CD4-positive, alpha-beta T cell treated with Interleukin-15 for 4 hours (primary cell): Measurements from ENCODE around the gene NAA35.
"Not testable (repeated sequence)": the region's sequence is repeated elsewhere in the genome, so short reads cannot be mapped to it uniquely, and the experiment has no call there.

ENCODE experiments used
- DNase-seq: peaks from one replicate; pipeline ENCODE4 v3.0.0-alpha.2; 2020; ENCODE audit warnings: low spot score

Gene NAA35

DNA sequence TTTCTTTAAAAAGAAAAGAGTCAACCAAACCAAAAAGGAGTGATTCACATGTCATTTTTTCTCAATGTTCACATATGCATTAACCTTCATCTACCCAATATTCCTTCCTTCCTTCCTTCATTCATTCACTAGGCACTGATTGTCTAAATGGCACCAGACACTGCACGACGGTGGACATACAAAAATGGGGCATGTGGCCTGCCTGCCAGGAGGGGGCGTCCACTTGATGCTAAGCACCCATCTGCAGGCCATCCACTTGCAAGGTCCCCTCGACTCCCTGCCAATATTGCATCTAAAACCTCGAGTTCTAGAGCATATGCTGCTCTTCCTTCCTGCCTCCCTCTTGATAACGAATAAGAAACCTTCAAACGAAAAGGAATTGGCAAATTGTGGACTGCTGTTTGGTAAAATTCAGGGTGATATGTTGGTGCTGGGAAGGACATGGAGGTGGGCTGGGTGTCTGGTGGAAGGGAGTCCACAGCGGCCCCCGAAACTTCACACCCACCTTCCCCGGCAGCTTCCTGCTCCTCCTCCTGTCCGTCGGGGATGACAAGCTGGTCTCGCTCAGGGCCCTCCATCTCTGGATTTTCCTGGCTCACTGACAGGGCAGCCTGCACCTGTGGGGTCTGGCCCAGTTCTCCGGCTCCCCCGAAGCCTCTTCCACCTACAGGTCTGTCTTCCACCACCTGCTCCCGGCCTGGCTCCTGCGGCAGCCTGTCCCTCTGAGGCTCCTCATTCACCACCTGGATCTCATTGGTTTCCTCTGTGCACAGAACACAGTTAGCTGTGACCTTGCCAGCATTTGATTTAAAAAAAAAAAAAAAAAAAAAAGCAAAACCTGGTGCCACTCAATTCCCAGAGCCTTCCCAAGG lies 94.2 kb downstream of the NAA35 start:
- DNase-seq: no peak

DNA sequence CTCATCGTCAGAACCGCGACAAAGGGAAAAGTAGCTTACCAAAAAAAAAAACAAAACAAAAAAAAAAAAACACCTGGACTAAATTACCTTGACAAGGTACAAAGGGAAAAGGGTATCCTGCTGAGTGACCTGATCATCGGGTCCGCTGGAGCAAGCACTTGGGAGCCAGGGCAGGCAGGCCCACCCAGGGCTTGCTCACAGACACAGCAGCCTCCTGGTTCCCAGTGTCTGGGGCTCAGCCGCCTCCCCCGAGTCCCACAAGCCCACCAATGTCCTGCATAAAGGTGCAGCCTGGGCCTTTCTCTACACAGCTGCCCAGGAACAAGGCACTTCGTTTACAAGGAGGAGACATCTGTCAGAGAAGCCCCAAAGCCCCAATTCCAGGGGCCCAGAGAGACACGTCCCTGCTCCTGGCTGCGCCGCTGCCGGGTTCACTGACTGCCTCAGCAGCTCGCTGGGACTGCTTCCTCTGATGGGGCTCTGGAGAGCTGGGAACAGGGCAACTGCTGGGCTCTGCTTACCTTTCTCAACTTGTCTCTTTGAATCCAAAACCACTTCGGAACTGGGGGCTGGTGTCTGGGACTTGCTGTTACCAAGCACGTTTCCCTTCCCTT lies 95.0 kb downstream of the NAA35 start:
- DNase-seq: no peak

DNA sequence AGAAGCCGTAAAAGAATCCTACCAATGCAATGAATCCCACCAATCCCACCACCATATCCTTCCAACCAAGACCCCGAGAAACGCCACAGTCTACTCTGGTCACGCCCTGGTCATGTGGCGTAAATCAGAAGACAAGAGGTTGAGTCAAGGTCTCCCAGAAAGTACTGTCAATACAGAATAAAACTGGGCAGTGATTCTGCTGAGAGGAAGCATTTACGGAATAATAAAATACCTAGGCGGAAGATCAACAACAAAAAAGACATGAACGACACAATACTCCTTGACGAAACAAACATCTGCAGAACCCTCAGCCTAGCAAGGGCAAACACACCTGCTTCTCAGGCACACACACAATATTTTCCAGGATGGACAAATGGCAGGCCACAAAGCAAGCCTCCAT lies 95.6 kb downstream of the NAA35 start:
- no peak for DNase-seq

DNA sequence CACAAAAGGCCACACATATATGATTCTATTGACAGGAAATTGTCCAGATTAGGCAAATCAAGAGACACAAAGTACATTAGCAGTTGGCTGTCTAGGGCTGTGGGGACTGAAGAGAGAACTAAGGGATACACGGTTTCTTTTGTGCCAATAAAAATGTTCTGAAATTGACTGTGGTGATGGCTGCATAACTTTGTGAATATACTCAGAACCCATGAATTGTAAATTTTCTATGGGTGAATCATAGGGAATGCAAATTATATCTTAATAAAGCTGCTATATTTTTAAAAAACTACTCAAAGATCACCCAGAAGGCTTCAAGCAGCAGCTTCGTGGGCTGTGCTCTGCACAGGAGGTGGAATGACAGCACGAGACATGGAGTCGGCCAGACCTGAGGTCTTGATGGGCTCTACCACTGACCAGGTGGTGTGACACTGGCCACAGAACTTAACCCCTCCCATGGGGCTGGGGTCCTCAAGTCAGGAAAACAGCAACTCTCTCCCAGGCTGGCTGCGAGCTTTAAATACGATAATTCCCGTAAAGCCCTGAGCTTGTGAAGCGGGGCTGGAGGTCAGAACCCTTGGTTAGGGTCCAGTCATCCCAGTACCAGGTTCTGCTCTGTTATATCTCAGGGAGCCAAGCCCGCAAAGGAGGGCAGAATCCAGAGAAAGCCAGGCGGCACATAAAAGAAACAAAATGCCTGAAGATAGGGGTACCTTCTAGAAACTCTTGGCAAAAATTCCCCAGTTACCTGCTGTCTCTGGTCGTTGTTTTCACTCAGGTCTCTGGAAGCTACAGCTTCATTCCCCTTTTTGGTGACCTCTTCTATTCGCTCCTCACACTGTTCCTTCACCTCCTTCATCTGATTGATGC lies 99.3 kb downstream of the NAA35 start:
- DNase-seq: no peak

DNA sequence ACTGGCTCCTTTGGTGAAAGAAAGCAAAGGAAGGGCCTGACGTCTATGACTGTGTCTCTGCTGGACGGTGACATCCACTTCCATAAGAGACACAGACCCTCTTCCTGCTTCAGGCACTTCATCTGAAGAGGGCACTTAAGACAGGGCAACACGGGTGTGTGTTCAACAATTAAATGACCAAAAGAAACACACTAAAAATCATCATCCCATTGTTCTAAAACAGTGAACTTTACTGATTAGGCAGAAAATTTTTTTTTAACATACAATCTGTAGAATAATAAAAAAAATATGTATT lies 99.9 kb downstream of the NAA35 start:
- no peak for DNase-seq

DNA sequence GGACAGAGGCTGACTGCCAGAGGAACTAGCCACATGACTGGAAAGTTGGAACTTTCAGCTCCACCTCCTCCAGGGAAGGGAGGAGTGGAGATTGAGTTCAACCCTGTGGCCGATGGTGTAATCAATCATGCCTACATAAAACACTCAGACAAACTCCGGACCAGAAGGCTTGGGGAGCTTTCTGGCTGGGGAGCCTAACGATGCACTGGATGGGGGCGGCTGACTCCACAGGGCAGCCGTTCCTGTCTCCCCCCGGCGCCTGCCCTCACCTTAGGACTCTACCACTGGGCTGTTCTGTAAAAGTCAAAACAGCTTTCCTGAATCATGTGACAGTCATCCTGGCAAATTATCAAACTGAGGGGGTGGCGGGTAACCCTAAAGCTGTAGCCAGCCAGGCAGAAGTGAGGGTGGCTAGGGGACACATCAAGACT lies 100.4 kb downstream of the NAA35 start:
- no peak for DNase-seq

DNA sequence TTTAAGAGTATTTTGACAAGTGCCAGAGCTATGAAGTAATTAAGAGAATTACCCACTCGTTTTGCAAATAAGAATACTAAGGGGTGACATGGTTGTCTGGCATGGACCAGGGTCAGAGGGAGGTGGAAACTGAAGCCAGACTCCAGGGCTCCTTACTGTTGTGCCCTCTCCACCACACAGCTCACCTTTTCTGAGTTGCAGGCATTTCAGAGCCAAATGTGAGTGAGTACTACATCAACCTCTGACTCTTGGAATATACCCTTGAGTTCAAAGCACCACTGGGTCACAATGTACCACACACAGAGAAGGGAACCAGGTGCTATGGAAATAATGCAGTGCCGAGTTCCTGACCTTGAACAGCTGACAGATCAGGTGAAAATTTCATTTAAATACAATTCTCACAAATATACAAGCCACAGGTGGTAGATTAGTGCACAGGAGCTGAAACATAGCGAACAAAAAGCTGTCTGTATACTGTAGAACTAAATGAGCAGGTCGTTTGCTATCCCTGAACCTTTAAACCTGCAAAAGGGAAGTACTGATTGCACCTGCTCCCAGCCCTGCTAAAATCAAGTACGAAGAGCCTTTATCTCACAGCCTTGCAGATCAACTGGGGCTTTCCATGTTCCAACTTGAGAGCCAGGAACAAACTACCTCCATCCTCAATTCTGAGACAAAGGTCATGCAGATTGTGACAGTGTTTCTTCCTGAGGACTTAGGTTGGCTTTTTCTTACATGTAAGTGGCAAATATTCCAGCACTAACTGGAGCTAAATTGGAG lies 101.4 kb downstream of the NAA35 start:
- no peak for DNase-seq

DNA sequence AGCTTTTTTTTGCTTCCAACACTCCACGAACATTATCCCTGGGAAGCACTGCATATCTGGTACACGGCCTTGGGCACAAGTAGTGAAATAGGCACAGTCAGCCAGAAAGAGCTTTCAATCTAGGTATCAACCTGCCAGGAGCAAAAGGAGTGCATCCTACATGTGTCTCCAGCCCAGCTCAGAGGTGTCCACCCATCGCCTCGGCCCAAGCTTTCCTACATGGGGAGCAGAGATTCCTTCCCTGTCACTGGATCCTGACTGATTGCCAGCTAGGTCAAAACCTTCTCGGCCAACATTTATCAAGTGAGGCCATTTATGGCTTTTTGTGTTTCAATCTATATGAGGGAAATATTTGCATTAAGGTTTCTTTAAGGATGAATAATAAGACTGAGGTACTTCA lies 102.6 kb downstream of the NAA35 start:
- no peak for DNase-seq

DNA sequence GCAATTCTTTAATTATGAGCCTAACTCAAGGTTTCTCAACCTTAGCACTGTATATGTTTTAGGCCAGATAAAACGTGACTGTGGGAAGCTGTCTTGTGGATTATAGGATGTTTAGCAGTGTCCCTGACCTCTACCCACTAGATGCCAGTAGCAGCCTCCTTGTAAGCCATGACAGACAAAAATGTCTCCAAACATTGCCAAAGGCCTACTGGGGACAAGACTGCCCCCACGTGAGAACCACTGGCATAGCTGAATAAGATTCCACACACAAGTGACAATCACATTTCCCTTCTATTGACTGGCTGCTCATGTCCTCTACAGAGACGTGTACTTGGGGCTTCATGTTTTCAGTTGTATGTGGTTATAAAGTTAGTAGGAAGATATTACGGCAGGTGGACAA lies 103.1 kb downstream of the NAA35 start:
- no peak for DNase-seq

DNA sequence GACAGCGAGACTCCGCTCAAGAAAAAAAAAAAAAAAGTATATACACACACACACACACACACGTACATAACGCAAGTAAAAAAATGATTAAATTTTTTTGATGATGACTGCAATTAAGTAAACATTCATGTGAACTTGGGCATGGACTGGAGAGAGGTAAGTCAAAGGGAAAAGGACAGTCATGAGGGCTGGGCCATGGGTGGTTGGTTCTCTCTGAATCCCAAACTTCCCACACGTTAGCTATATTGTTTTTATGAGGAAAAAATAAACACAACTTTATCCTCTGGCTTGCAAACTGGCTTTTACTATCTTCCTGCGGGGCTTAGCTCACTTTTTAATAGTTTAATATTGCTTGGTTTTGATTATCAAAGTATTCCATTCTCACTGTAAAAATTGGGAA lies 104.7 kb downstream of the NAA35 start:
- no peak for DNase-seq

DNA sequence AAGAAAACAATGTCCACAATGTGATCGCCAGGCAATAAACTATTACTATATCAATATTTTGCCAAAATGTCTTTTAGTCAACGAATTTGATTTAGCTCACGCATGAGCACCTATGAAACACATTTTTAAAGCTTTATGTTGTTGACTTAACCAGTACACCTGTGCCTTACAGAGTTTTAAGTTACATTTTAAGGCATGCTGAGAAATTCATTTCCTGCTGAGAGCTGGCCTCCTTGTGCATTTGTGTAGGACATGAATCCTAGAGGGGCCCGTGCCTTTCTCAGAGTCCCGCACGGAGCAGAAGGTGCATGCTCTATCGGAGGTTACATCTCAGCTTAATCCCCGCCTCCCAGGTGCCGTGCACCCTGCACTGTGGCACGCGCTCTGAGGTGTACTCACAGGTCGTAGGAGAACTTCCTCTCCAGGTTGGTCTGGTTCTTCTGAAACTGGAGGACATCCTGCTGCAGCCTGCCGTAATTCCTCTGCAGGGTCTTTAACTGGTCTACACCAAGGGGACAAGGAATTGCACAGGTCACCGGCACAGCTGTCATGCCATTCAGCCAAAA lies 105.2 kb downstream of the NAA35 start:
- no peak for DNase-seq

DNA sequence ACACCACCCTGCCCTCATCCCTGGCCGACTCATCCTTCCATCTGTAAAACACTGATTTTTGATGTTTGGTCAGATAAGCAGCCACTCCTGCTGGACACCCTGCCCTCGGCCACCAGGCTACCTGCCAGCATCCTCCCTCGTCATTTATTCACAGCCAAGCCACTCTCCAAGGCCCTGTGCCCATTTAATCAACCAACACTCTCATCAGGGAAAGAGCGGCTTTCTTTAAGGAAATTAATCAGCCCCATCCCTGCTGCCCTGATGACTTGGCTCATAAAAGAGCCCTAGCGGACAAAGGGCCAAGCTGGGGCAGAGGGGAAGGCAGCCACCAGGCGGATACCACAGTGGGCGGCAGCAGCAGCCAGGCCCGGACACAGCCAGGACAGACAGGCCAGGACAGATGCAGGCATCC lies 106.0 kb downstream of the NAA35 start:
- DNase-seq: no peak

DNA sequence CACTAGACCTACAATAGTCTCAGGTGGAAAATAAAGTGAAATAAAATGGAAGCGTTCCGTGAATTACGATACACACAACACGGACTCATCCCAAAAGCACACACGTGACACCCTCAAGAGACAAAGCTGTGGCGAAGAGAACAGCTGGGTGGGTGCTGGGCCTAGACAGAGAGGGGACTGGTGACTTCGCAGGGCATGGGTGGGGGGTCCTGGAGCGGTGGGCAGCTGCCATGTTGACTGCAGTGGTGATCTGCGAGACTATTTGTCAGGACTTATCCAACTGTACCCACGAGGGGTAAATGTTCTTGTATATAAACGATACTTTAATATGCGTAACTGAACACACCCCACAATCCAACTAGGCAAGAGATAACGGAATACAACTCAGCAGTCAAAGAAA lies 106.4 kb downstream of the NAA35 start:
- DNase-seq: no peak

DNA sequence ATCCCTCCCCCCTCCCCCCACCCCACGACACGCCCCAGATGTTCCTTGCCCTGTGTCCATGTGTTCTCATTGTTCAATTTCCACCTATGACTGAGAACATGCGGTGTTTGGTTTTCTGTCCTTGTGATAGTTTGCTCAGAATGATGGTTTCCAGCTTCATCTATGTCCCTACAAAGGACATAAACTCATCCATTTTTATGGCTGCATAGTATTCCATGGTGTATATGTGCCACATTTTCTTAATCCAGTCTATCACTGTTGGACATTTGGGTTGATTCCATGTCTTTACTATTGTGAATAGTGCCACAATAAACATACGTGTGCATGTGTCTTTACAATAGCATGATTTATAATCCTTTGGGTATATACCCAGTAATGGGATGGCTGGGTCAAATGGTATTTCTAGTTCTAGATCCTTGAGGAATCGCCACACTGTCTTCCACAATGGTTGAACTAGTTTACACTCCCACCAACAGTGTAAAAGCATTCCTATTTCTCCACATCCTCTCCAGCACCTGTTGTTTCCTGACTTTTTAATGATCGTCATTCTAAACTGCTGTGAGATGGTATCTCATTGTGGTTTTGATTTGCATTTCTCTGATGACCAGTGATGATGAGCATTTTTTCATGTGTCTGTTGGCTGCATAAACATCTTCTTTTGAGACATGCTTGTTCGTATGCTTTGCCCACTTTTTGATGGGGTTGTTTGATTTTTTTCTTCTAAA lies 107.2 kb downstream of the NAA35 start:
- DNase-seq: not testable (repeated sequence)

DNA sequence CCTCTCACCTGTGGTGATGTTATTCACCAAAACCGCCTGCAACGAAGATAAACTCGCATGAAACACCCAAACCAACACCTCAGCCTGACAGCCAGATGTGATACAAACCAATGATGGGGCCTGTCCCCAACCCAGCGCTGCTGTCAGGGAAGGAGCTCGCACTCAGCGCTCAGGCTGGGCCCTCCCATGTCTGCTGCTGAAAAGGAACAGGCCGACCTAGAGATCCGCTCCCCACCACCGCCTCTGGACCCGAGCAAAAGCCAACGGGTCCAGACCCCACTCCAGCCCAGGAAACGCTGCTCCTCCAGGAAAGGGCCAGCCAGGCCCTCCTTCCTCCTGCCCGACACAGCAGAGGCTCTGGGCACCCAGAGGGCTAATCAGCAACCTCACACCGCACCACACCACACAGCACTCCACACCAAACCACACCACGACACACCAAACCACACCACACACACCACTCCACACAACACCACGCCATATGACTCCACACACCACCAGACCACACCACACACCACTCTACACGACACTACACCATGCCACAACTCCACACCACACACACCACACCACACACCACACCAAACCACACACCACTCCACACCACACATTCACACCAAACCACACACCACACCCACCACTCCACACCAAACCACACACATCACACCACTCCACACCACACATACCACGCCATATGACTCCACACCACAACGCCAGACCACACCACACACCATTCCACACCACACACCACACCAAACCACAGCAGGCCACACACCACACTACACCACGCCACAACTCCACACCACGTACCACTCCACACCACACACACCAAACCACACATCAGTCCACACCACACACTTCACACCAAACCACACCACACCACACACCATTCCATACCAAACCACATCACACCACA lies 111.9 kb downstream of the NAA35 start:
- no peak for DNase-seq

DNA sequence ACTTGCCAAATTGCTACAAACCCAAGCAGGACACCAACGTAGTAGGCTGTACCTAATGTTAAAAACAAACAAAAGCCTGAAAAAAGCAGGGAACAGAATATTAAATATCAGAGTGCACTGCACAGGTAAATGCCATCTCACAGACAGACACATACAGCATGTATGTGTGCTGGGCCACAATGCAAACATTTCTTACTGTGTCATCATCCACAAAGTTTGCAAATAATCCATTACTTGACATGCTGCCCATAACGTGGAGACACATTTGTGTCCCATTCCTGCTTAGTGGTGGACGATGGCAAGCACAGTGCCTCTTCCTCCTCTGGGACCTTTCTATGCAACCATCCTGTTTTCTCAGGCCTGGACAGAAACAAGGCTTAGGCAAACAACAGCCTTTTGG lies 113.7 kb downstream of the NAA35 start:
- DNase-seq: no peak

DNA sequence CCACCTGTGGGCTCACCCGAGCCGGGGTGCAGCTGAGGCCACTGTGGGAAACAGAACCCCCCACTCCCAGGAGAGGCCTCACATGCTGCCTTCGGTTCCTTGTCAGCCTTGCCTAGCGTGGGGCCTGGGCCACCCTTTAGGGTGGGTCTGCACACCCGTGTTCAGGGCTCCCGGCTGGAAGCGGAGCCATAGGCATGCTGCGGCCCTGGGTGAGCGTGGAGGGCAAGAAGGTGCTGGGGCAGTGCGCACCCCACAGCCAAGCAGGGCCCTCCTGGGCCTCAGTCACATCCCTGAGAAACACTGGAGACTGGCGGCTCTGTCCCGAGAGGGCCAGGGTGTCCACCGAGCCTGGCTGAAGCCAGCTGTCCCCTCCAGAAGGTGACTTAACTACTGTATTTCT lies 116.5 kb downstream of the NAA35 start:
- DNase-seq: no peak

DNA sequence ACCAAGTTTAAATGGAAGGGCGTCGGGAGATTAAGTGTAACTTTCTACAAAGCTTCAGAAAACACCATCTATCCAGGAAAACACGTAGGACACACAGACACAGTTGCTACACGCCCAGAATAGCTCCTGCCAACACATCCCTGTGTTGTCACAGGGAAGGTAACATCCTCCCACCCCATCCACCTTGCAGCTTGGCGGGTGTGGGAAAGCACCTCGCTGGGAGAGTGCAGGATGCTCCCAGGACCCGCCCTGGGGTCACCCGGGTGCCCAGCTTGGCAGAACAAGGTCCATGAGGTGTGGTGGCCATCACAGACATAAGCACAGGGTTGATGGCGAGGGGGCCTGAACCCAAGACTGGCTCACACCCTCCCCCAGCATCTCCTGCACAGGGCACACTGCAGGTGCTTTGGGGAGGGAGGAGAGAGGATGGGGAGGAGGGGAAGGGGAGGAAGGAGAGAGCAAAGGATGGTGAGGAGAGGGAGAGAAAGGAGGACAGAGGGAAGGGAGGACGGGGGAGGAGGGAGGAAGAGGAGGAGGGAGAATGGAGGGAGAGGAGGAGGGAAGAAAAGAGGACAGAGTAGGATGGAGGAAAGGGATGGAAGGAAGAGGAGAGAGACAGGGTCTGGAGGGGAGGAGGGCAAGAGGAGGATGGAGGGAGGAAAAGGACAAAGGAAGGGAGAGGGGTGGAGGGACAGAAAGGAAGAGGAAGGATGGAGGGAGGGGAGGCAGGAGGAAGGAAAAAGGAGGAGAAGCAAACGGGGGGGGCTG lies 121.2 kb downstream of the NAA35 start:
- no peak for DNase-seq
